Endothelial cell of umbilical vein (primary cell): Measurements from ENCODE around the gene PKNOX2. TPM values are rescaled to one million over a fixed set of nuclear protein-coding genes. Genes with fewer than 3 reads are reported as not detected.

ENCODE experiments used
- BruUV-seq: library from RNA; stranded (reverse); fragments of 400-500 nt; replicated peaks from 2 replicates; lab custom pipeline; 2021; lab: Mats Ljungman, UMichigan
- CTCF ChIA-PET: fragments of 300-600, 350-600 bp; sonication (Branson Sonifier 250); formaldehyde crosslinking; loops from one replicate; lab custom pipeline; 2021; ENCODE audit warnings: antibody characterized with exemption, inconsistent platforms; lab: Charles Lee
- POLR2A ChIA-PET: fragments of 300-600, 350-600 bp; sonication (Branson Sonifier 250); formaldehyde crosslinking; loops from one replicate; lab custom pipeline; 2021; ENCODE audit warnings: antibody characterized with exemption, inconsistent platforms; lab: Charles Lee
- DNase-seq: peaks from one replicate; pipeline ENCODE4 v3.0.0-alpha.2; 2011; ENCODE audit warnings: low read depth, low spot score
- FAIRE-seq: peaks from 2 replicates; lab custom pipeline; 2011; peaks lifted over from hg19 to GRCh38; lab: Jason Lieb, UNC
- H2AFZ ChIP-seq: 2 replicates; pipeline ENCODE4 v1.6.0; 2012; ENCODE audit warnings: low read depth, low read length, control low read depth, inconsistent platforms
- H3K27ac ChIP-seq: 2 replicates; pipeline ENCODE4 v1.5.1; 2011; ENCODE audit warnings: low read depth, mild to moderate bottlenecking, control low read depth, low read length, moderate library complexity; ENCODE audit not compliant: insufficient read depth
- H3K27me3 ChIP-seq, 2 experiments: 2 replicates each; pipeline versions ENCODE4 v1.6.0 to v1.6.1; 2011; ENCODE audit warnings: low read length in 2 of 2, mixed read lengths in 1 of 2; ENCODE audit not compliant: control insufficient read depth in 2 of 2, insufficient read depth in 2 of 2
- H3K36me3 ChIP-seq, 2 experiments: 2 replicates in 1 of 2; 3 replicates in 1 of 2; pipeline ENCODE4 v1.5.1; 2011; ENCODE audit warnings: low read length in 2 of 2, mild to moderate bottlenecking in 1 of 2, moderate library complexity in 1 of 2; ENCODE audit not compliant: control insufficient read depth in 2 of 2, insufficient read depth in 2 of 2; ENCODE audit errors: extremely low read depth in 1 of 2
- H3K4me1 ChIP-seq: 3 replicates; pipeline ENCODE4 v1.5.1; 2011; ENCODE audit warnings: mild to moderate bottlenecking, low read length; ENCODE audit not compliant: control insufficient read depth, insufficient read depth; ENCODE audit errors: extremely low read depth
- H3K4me2 ChIP-seq: 2 replicates; pipeline ENCODE4 v1.6.1; 2011; ENCODE audit warnings: low read length, control low read depth, mixed read lengths; ENCODE audit not compliant: insufficient read depth
- H3K4me3 ChIP-seq, 3 experiments: fragments of 200-600 bp in 1 of 3; sonication (generic), shearing (Covaris generic) in 1 of 3; replicated peaks in 1 of 3; 2 replicates each; pipeline ENCODE4 v1.5.1; 2011 to 2016; ENCODE audit warnings: control low read depth in 3 of 3, low read length in 3 of 3, mild to moderate bottlenecking in 2 of 3, inconsistent platforms in 1 of 3, low read depth in 1 of 3, moderate library complexity in 1 of 3; ENCODE audit not compliant: insufficient read depth in 1 of 3
- H3K79me2 ChIP-seq: 2 replicates; pipeline ENCODE4 v1.6.0; 2012; ENCODE audit warnings: low read length, inconsistent platforms; ENCODE audit not compliant: control insufficient read depth, insufficient read depth
- H3K9ac ChIP-seq: replicated peaks from 2 replicates; pipeline ENCODE3; 2011; ENCODE audit warnings: low read length, control low read depth; ENCODE audit not compliant: insufficient read depth; ENCODE audit errors: extremely low read depth
- H3K9me1 ChIP-seq: replicated peaks from 3 replicates; pipeline ENCODE4 v1.6.0; 2011; ENCODE audit warnings: mild to moderate bottlenecking, low read length; ENCODE audit not compliant: control insufficient read depth, insufficient read depth; ENCODE audit errors: extremely low read depth
- H3K9me3 ChIP-seq: replicated peaks from 2 replicates; pipeline ENCODE4 v1.5.1; 2012; ENCODE audit warnings: low read length, inconsistent platforms; ENCODE audit not compliant: control insufficient read depth, insufficient read depth
- H4K20me1 ChIP-seq: replicated peaks from 2 replicates; pipeline ENCODE3; 2011; ENCODE audit warnings: mild to moderate bottlenecking, low read length; ENCODE audit not compliant: control insufficient read depth, insufficient read depth; ENCODE audit errors: extremely low read depth
- CTCF ChIP-seq, 2 donors: IDR thresholded peaks; 1 replicate in 1 of 2; 2 replicates in 1 of 2; pipeline ENCODE4 v1.5.1; 2011; ENCODE audit warnings: low read length in 2 of 2, mild to moderate bottlenecking in 2 of 2, moderate library complexity in 2 of 2, control low read depth in 1 of 2, inconsistent platforms in 1 of 2, low read depth in 1 of 2; ENCODE audit not compliant: insufficient read depth in 1 of 2; ENCODE audit errors: extremely low read depth in 1 of 2
- EZH2 ChIP-seq: IDR thresholded peaks from 2 replicates; pipeline ENCODE4 v1.6.1; 2012; ENCODE audit warnings: borderline replicate concordance, low read depth, mild to moderate bottlenecking, moderate library complexity, low read length, inconsistent platforms; ENCODE audit not compliant: severe bottlenecking
- FOS ChIP-seq: IDR thresholded peaks from 2 replicates; pipeline ENCODE4 v1.6.1; 2011; ENCODE audit warnings: mild to moderate bottlenecking, low read length, moderate library complexity, borderline replicate concordance; ENCODE audit not compliant: insufficient read depth
- GATA2 ChIP-seq: IDR thresholded peaks from 2 replicates; pipeline ENCODE4 v1.7.0; 2011; ENCODE audit warnings: low read depth, mild to moderate bottlenecking, moderate library complexity, mixed read lengths, low read length; ENCODE audit not compliant: insufficient read length, insufficient read depth
- JUN ChIP-seq: IDR thresholded peaks from 2 replicates; pipeline ENCODE4 v1.6.1; 2011; ENCODE audit warnings: borderline replicate concordance, low read depth; ENCODE audit not compliant: insufficient read length, insufficient read depth
- MYC ChIP-seq: IDR thresholded peaks from one replicate; pipeline ENCODE4 v1.6.1; 2011; ENCODE audit warnings: mild to moderate bottlenecking, low read depth, low read length
- POLR2A ChIP-seq: IDR thresholded peaks from 2 replicates; pipeline ENCODE4 v1.6.1; 2012; ENCODE audit warnings: low read depth, mild to moderate bottlenecking, control low read depth, low read length
- POLR2AphosphoS5 ChIP-seq: IDR thresholded peaks from 2 replicates; pipeline ENCODE4 v1.6.1; 2012; ENCODE audit warnings: low read depth, mild to moderate bottlenecking, control low read depth, low read length, moderate library complexity; ENCODE audit not compliant: insufficient read depth
- dilution Hi-C: fragments of 300-500 bp; cut with MboI; formaldehyde crosslinking; loops from one replicate; pipeline ENCODE4 v1.15.0; 2019; ENCODE audit warnings: low sequenced_read_pairs; ENCODE audit not compliant: extremely low pct_ligation_motif_present
- intact Hi-C: fragments of 100-400 bp; cut with micrococcal nuclease; formaldehyde crosslinking; loops from one replicate; pipeline ENCODE4 v1.10.0; 2022
- polyA plus RNA-seq, 4 experiments: library from polyadenylated mRNA; depleted of rRNA in 3 of 4; stranded (reverse) in 3 of 4; unstranded in 1 of 4; fragments of >200 nt; gene quantifications; 2 replicates each; pipeline versions ENCODE4 v1.2.1 to v1.2.3, GENCODE V29; 2011 to 2012; ENCODE audit warnings: missing spikeins in 1 of 4
- total RNA-seq: library from RNA; stranded (reverse); gene quantifications from 2 replicates; pipeline ENCODE4 v1.2.3, GENCODE V29; 2021

Gene PKNOX2
- total and polyA plus RNA-seq, 2 donors (not counting 3 experiments of a cell fraction or from before 2014, with no cell fraction given), result 0.11 to 0.91 TPM

DNA sequence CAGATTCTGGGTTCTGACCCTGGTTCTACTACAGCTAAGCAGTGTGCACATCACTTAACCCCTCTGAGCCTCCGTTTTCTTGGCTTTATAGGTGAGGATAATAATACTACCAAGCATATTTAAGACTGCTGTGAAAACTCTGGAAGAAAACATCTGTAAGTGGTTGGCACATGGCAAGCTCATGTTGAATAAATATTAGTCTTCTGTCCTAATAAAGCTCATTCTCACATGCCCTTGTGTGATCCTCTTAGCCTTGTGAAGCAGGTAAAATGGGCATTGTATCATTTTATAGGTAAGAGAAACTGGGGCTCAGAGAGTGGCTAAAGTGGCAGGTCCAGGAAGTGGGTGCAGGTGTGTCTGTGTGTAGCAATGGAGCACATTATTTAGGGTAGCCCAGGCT is 8.5 kb downstream of the PKNOX2 start:
- no peak for DNase-seq
- intact Hi-C loops, result no loop called here
- H3K79me2 ChIP-seq, result no peaks in the 10 kb centered on the region
- no peak overlapping the region for H3K4me2 ChIP-seq
- no peaks in the 10 kb centered on the region for H3K9me1 ChIP-seq
- no TSS peak for BruUV-seq
- no peak for FAIRE-seq
- TF ChIP-seq JUN (no peak), POLR2A (no peak), FOS (no peak), POLR2AphosphoS5 (no peak), CTCF (IDR thresholded peaks at IDR 0.05; ENCODE audit: extremely low read depth in 1 of 2, insufficient read depth in 1 of 2, low read depth in 1 of 2, low read length in 2 of 2) (no peak), GATA2 (no peak), EZH2 (no peak), MYC (no peak)
- no peak overlapping the region for H2AFZ ChIP-seq
- CTCF ChIA-PET, result interaction anchor here (3.4 kb wide), 1 partner anchor 9 kb away, joined by 17 read pairs; the partner anchor contains the start of gene PKNOX2
- no peak overlapping the region for H3K27ac ChIP-seq
- POLR2A ChIA-PET, result no interaction called here
- H3K9ac ChIP-seq, result no peak overlapping the region
- H3K36me3 ChIP-seq, result no peaks in the 10 kb centered on the region
- H3K4me1 ChIP-seq, result no peaks in the 10 kb centered on the region
- H3K9me3 ChIP-seq, result no peaks in the 10 kb centered on the region
- H3K4me3 ChIP-seq, result no peak overlapping the region
- no peaks in the 10 kb centered on the region for H4K20me1 ChIP-seq
- dilution Hi-C loops, result no loop called here
- peaks cover 14 to 23% of the 10 kb centered on the region in 2 experiments for H3K27me3 ChIP-seq
